ENCODE measurements around the gene ERN1.

- TF ChIP-seq CTCF (IDR thresholded peaks at IDR 0.05; ENCODE audit: poor library complexity) (no peak), EZH2 (IDR thresholded peaks at IDR 0.05; ENCODE audit: borderline replicate concordance) (no peak)
Observed at GRCh38 chr17:63998721-63999679, 130.9 kb downstream of the ERN1 start.
